ENCODE results near the gene OPRD1.

- no peak for TF ChIP-seq REST (tag by site-specific recombination; IDR thresholded peaks at IDR 0.05)
- TF ChIP-seq PBX3 (CRISPR knock-in tag; IDR thresholded peaks at IDR 0.05): no peak
- TF ChIP-seq, protein P1, sequence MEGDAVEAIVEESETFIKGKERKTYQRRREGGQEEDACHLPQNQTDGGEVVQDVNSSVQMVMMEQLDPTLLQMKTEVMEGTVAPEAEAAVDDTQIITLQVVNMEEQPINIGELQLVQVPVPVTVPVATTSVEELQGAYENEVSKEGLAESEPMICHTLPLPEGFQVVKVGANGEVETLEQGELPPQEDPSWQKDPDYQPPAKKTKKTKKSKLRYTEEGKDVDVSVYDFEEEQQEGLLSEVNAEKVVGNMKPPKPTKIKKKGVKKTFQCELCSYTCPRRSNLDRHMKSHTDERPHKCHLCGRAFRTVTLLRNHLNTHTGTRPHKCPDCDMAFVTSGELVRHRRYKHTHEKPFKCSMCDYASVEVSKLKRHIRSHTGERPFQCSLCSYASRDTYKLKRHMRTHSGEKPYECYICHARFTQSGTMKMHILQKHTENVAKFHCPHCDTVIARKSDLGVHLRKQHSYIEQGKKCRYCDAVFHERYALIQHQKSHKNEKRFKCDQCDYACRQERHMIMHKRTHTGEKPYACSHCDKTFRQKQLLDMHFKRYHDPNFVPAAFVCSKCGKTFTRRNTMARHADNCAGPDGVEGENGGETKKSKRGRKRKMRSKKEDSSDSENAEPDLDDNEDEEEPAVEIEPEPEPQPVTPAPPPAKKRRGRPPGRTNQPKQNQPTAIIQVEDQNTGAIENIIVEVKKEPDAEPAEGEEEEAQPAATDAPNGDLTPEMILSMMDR (tag by site-specific recombination; IDR thresholded peaks at IDR 0.05): no peak
- TF ChIP-seq ZNF623 (tag by site-specific recombination; IDR thresholded peaks at IDR 0.05): no peak
- TF ChIP-seq AEBP2 (tag by site-specific recombination; IDR thresholded peaks at IDR 0.05; ENCODE audit: borderline replicate concordance): no peak
- TF ChIP-seq ZBTB1 (tag by site-specific recombination; IDR thresholded peaks at IDR 0.05): no peak
- TF ChIP-seq KLF8 (tag by site-specific recombination; IDR thresholded peaks at IDR 0.05): no peak
- no peak for TF ChIP-seq ZNF561 (tag by site-specific recombination; IDR thresholded peaks at IDR 0.05; ENCODE audit: borderline replicate concordance)
- TF ChIP-seq, protein P2, sequence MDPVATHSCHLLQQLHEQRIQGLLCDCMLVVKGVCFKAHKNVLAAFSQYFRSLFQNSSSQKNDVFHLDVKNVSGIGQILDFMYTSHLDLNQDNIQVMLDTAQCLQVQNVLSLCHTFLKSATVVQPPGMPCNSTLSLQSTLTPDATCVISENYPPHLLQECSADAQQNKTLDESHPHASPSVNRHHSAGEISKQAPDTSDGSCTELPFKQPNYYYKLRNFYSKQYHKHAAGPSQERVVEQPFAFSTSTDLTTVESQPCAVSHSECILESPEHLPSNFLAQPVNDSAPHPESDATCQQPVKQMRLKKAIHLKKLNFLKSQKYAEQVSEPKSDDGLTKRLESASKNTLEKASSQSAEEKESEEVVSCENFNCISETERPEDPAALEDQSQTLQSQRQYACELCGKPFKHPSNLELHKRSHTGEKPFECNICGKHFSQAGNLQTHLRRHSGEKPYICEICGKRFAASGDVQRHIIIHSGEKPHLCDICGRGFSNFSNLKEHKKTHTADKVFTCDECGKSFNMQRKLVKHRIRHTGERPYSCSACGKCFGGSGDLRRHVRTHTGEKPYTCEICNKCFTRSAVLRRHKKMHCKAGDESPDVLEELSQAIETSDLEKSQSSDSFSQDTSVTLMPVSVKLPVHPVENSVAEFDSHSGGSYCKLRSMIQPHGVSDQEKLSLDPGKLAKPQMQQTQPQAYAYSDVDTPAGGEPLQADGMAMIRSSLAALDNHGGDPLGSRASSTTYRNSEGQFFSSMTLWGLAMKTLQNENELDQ (tag by site-specific recombination; IDR thresholded peaks at IDR 0.05; ENCODE audit: low read depth): no peak
- no peak for TF ChIP-seq ZNF155 (tag by site-specific recombination; IDR thresholded peaks at IDR 0.05)
- no peak for TF ChIP-seq SP2 (tag by site-specific recombination; IDR thresholded peaks at IDR 0.05)
- no peak for TF ChIP-seq ZNF785 (tag by site-specific recombination; IDR thresholded peaks at IDR 0.05)
- TF ChIP-seq KLF9 (tag by site-specific recombination; IDR thresholded peaks at IDR 0.05; ENCODE audit: low read depth): no peak
- no peak for TF ChIP-seq ZNF544 (tag by site-specific recombination; IDR thresholded peaks at IDR 0.05)
These were observed 2.0 kb downstream of the OPRD1 start for GRCh38 chr1:28813931-28814465.

Data from HEK293 (cell line).